Activated effector memory CD4-positive, alpha-beta T cell treated with Interleukin-2 at 50 U/mL for 16 hours (primary cell): Measurements from ENCODE around the gene WFDC1.

Source experiments
- DNase-seq: peaks from one replicate; pipeline ENCODE4 v3.0.0-alpha.2; 2020

WFDC1 gene

GRCh38 chr16:84303516-84303915, 8.8 kb downstream of the WFDC1 start:
- DNase-seq, result no peak

- DNase-seq, result no peak
Observed at GRCh38 chr16:84306564-84306963, 11.9 kb downstream of the WFDC1 start.

- DNase-seq, result no peak
Observed at GRCh38 chr16:84307209-84307954, 12.7 kb downstream of the WFDC1 start.

- no peak for DNase-seq
Observed at GRCh38 chr16:84308120-84308519, 13.4 kb downstream of the WFDC1 start.

- no peak for DNase-seq
Observed at GRCh38 chr16:84310642-84311041, 16.0 kb downstream of the WFDC1 start.

- DNase-seq, result no peak
Observed at GRCh38 chr16:84312783-84313382, 18.2 kb downstream of the WFDC1 start.

GRCh38 chr16:84313921-84314320, 19.2 kb downstream of the WFDC1 start:
- no peak for DNase-seq

- no peak for DNase-seq
Observed at GRCh38 chr16:84314373-84314772, 19.7 kb downstream of the WFDC1 start.

GRCh38 chr16:84314814-84315213, 20.1 kb downstream of the WFDC1 start:
- no peak for DNase-seq

- DNase-seq, result no peak
Observed at GRCh38 chr16:84315422-84315821, 20.7 kb downstream of the WFDC1 start.

- DNase-seq, result no peak
Observed at GRCh38 chr16:84318091-84318975, 23.7 kb downstream of the WFDC1 start.

GRCh38 chr16:84319146-84319760, 24.6 kb downstream of the WFDC1 start:
- DNase-seq, result no peak

- DNase-seq, result no peak
Observed at GRCh38 chr16:84320511-84320910, 25.8 kb downstream of the WFDC1 start.

GRCh38 chr16:84321932-84322331, 27.3 kb downstream of the WFDC1 start:
- no peak for DNase-seq

GRCh38 chr16:84322749-84323148, 28.1 kb downstream of the WFDC1 start:
- no peak for DNase-seq

- DNase-seq, result no peak
Observed at GRCh38 chr16:84323606-84324005, 28.9 kb downstream of the WFDC1 start.

- no peak for DNase-seq
Observed at GRCh38 chr16:84324434-84325262, 30.0 kb downstream of the WFDC1 start.

GRCh38 chr16:84326545-84326944, 31.9 kb downstream of the WFDC1 start:
- DNase-seq, result no peak

GRCh38 chr16:84327926-84328505, 33.3 kb downstream of the WFDC1 start:
- DNase-seq, result no peak

GRCh38 chr16:84329016-84329415, 34.3 kb downstream of the WFDC1 start:
- DNase-seq, result no peak

GRCh38 chr16:84329843-84330684, 35.4 kb downstream of the WFDC1 start:
- no peak for DNase-seq
